NT2/D1 (cell line): ENCODE data around the gene MAML2.

Experiments
- SUZ12 ChIP-seq: IDR thresholded peaks from 2 replicates; pipeline ENCODE4 v1.6.1; 2011; ENCODE audit not compliant: insufficient read length, insufficient read depth; ENCODE audit errors: extremely low read depth
- YY1 ChIP-seq: IDR thresholded peaks from 2 replicates; pipeline ENCODE4 v1.6.1; 2011; ENCODE audit not compliant: insufficient read length, insufficient read depth
- ZNF274 ChIP-seq: IDR thresholded peaks from 2 replicates; pipeline ENCODE4 v1.6.1; 2011; ENCODE audit warnings: mild to moderate bottlenecking, low read depth, low read length

DNA sequence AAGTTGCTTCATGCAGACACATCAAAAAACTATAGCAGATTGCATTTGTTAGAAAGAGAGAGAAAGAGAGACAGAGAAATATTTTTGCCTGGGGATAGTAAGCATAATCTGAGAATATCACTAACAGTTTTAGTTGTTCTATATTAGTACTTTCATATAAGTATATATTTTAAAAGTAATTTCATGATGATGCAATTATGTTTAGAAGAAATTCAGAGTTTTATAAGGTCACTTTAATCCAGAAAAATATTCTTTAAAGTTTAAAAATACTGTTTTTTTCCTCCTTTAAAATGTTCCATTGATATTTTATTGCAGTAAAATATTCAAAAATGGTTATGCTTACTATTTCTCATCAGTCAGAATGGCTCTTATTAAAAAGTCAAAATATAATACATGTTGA is 332.3 kb downstream of the MAML2 start:
- TF ChIP-seq ZNF274 (no peak), YY1 (no peak), SUZ12 (no peak)
